ENCODE results near the gene LRRC71.
A peak's percentile ranks its signal among the peaks of the same experiment; 100 is the strongest.
"Not testable (repeated sequence)": the region's sequence is repeated elsewhere in the genome, so short reads cannot be mapped to it uniquely, and the experiment has no call there.

LRRC71 gene

GRCh38 chr1:156905651-156906050 lies 14.8 kb upstream of the LRRC71 start:
- no peak for DNase-seq

DNA sequence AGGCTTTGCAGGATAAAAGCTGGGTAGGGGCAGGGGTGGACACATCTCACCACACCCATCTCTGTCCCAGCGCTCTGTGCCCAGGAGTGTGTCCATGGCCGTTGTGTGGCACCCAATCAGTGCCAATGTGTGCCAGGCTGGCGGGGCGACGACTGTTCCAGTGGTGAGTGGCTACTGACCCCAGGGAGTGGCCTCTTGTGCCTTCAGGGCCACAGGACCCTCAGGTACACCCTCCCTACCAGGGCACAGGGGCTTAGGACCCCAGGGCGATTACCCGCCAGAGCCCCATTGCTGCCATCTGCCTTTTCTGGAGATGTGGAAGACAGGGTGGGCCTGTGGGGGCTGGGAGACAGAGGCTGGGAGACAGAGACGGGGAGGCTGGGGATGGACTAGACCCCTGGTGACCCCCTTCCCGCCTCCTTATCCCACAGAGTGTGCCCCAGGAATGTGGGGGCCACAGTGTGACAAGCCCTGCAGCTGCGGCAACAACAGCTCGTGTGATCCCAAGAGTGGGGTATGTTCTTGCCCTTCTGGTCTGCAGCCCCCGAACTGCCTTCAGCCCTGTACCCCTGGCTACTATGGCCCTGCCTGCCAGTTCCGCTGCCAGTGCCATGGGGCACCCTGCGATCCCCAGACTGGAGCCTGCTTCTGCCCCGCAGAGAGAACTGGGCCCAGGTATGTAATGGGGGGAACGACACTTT lies 14.1 kb upstream of the LRRC71 start:
- DNase-seq = no peak

GRCh38 chr1:156908541-156908940 lies 11.9 kb upstream of the LRRC71 start:
- DNase-seq = no peak

DNA sequence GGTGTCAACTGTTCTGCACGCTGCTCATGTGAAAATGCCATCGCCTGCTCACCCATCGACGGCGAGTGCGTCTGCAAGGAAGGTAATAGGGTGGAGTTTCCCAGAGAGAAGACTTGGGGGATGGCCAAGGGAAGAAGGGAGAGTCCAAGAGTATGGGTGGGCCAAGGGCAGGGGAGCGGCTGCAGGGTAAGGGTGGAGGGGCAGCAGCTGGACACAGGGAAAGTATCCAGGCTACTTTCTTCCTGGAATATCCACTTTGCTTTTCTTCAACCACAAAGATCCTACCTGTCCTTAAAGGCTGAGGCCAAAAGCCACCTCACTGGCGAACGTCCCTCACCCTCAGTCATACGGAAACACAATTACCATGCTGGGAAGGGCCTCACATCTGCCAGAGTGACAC lies 11.5 kb upstream of the LRRC71 start:
- no peak for DNase-seq

DNA sequence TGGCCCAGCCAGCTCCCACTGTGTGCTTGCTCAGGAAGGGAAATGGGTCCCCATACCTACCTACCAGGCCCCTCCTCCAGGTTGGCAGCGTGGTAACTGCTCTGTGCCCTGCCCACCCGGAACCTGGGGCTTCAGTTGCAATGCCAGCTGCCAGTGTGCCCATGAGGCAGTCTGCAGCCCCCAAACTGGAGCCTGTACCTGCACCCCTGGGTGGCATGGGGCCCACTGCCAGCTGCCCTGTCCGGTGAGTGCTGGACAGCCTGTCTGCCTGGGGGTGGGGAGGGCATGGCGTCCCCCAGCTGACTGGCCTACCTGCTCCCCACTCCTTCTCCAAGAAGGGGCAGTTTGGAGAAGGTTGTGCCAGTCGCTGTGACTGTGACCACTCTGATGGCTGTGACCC lies 10.8 kb upstream of the LRRC71 start:
- no peak for DNase-seq

GRCh38 chr1:156910309-156910782 lies 10.1 kb upstream of the LRRC71 start:
- peak; percentile 24 to 50 (median 41) for DNase-seq

DNA sequence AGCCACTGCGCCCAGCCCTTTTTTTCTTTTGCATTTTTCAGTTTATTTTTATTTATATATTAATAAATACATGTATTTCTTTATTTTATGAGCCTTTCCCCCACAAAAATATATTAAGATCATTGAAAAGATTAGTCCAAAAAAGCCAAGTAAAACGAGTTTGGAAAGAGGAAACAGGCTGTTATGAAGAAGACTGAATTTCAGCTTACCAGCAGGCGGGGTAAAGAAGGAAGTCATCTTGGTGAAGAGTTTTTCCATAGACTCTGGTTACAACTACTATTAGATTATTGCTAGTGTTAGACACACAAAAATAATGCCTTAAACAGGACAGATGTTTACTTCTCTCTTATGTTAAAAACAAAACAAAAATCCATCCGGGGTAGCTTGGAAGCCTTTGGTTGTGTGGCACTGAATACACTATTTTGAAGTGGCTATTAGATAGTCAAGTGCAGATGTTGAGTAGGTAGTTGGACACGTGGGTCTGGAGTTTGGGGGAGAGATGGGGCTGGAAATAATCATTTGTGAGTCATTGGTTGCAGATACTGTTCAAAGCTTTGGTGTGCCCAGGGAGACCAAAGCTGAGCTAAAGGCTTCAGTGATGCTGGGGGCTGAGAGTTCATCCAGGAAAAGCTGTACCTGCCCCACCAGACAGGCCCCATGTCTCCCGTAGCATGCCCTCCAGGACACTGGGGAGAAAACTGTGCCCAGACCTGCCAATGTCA lies 8.7 kb upstream of the LRRC71 start:
- no peak for DNase-seq

DNA sequence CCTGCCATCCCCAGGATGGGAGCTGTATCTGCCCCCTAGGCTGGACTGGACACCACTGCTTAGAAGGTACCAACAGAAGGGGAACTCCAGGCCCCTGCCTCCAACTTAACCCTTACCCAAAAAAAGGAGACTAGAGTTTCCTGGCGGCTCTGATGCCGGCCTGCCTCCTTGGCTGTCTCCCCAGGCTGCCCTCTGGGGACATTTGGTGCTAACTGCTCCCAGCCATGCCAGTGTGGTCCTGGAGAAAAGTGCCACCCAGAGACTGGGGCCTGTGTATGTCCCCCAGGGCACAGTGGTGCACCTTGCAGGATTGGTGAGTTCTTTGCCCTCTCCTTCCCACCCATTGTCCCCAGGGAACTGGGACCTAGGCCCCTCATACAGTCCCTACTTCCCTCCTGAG lies 8.1 kb upstream of the LRRC71 start:
- DNase-seq = no peak

DNA sequence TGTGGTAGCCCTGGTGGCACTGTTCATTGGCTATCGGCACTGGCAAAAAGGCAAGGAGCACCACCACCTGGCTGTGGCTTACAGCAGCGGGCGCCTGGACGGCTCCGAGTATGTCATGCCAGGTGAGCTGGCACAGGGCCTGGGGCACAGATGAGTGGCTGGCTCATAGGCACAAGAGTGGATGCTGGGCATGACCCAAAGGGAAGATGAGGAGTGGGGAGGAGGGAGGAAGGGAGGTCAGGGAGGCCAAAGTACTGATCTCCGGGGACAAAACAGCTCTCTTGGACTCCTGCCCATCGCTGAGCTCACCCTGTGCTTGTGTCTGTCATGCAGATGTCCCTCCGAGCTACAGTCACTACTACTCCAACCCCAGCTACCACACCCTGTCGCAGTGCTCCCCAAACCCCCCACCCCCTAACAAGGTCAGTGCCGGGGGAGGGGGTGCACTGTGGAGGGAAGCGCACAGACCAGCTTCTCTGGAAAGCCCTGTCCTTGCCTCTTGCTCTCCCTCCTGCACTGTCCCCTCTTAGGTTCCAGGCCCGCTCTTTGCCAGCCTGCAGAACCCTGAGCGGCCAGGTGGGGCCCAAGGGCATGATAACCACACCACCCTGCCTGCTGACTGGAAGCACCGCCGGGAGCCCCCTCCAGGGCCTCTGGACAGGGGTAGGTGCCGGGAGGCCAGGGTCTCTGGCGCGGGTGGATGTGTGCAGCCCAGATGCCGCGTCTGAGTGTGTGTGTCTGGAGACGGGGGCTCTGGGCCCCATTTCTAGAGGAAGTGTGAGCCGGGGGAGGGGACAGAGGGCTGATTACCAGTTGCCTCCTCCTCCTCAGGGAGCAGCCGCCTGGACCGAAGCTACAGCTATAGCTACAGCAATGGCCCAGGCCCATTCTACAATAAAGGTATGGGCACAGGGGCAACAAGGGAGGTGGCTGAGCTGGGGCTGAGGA lies 7.3 kb upstream of the LRRC71 start:
- DNase-seq = no peak

DNA sequence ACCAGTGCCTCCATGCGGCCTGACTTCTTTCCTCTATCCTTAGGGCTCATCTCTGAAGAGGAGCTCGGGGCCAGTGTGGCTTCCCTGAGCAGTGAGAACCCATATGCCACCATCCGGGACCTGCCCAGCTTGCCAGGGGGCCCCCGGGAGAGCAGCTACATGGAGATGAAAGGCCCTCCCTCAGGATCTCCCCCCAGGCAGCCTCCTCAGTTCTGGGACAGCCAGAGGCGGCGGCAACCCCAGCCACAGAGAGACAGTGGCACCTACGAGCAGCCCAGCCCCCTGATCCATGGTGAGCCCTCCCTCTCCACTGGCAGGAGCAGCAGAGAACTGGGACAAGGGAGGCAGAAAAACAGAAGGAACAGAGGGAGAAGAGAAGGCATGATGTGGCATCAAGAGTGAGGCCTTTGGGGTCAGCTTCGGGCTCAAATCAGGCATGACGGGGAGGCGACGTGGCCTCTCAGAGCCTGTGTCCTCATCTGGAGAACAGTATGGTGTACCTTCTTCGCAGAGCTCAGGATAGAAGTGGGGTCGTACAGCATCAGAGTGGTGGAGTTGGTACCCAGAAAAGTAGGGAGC lies 6.5 kb upstream of the LRRC71 start:
- no peak for DNase-seq

- DNase-seq = no peak
These were observed 6.0 kb upstream of the LRRC71 start for GRCh38 chr1:156914440-156914856.

GRCh38 chr1:156921053-156921529 lies 659 bp downstream of the LRRC71 start:
- DNase-seq = no peak

- DNase-seq = no peak
These were observed 2.7 kb downstream of the LRRC71 start for GRCh38 chr1:156922986-156923669.

DNA sequence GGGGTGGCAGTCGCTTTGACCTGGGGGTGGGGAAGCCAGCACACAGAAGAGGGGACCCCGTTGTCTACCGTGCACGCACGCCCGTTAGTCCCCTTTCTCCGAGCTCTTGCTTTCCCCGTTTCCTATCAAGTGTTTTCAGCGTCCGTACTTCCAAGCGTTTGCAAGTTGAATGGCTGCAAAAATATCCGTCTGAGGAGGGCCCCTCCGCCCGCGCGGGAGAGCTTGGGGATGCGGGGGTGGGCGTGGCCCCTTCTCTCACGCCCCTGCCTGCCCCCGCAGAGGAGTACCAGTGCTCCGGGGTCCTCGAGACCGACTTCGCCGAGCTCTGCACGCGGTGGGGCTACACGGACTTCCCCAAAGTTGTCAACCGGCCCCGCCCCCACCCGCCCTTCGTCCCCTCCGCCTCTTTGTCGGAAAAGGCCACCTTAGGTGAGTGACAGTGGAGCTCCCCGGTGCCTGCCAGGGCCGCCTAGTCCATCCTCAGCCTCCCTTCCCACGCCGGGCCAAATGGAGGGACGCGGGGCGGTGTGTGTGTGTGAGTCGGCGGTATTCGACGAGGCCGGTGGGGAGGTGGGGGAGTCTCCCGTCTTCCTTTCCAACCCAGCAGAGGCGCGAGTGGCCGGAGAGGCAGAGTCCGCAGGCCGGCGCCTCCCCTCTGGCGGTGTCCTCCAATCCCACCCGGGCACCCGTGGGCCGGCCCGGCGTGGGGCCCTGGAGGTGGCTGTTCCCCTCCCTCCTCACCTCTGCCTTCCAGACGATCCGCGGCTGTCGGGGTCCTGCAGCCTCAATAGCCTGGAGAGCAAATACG lies 3.4 kb downstream of the LRRC71 start:
- DNase-seq = no peak

DNA sequence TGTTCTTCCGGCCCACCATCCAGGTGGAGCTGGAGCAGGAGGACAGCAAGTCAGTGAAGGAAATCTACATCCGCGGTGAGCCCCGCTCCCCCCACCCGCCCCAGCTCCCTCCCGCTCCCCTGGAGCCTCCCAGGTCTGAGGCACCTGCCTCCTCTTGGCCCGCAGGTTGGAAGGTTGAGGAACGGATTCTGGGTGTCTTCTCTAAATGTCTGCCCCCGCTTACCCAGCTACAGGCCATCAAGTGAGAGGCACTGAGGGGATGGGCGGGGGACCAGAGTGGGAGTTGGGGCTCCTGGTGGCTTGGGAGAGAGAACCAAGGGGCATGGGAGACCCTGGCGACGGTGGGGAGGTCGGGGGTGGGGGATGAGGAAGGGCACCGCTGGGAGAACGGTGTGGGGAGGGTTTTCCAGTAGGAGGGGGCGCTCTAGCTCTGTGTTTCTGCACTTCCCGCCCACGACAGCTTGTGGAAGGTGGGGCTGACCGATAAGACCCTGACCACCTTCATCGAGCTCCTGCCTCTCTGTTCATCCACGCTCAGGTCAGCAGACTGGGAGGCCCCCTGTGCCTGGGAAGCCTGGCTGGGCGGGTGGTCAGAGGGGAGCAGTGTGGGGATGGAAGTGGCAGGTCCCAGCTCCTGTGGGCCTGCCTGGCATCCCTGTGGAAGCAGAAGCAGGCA lies 4.2 kb downstream of the LRRC71 start:
- DNase-seq = no peak

- no peak for DNase-seq
These were observed 5.0 kb downstream of the LRRC71 start for GRCh38 chr1:156925154-156926010.

GRCh38 chr1:156926175-156926574 lies 5.7 kb downstream of the LRRC71 start:
- DNase-seq = peak in 1 of 5 experiments; percentile 45

- DNase-seq = not testable (repeated sequence)
These were observed 6.3 kb downstream of the LRRC71 start for GRCh38 chr1:156926695-156927094.
